ENCODE measurements around the gene SNX25. TPM values are rescaled to one million over a fixed set of nuclear protein-coding genes. Genes with fewer than 3 reads are reported as not detected.

Gene SNX25
- total RNA-seq, 1 donor from 2014 or later, result 29.5 TPM

- H3K4me3 ChIP-seq (ENCODE audit: insufficient read depth, low read depth, low read length), result no peak overlapping the region
- no peaks in the 10 kb centered on the region for H3K27me3 ChIP-seq (ENCODE audit: insufficient read depth, low read length)
- Mint-ChIP-seq H3K9me3 (ENCODE audit: unreplicated experiment) (peaks cover 5% of the 10 kb centered on the region), H3K4me3 (ENCODE audit: unreplicated experiment) (no peak overlapping the region), H3K4me1 (ENCODE audit: low read depth, unreplicated experiment) (peaks cover 20% of the 10 kb centered on the region), H3K27ac (ENCODE audit: unreplicated experiment) (no peak overlapping the region), H3K27me3 (ENCODE audit: low read depth, unreplicated experiment) (no peaks in the 10 kb centered on the region), H3K36me3 (ENCODE audit: low read depth, unreplicated experiment) (peaks cover 10% of the 10 kb centered on the region)
- peak overlapping the region; percentile 1 for H3K9ac ChIP-seq (ENCODE audit: low read length)
- H3K4me1 ChIP-seq (ENCODE audit: insufficient read depth, low read length), result peaks cover 4% of the 10 kb centered on the region
- peaks cover 3% of the 10 kb centered on the region for H3K36me3 ChIP-seq (ENCODE audit: insufficient read depth, low read length)
- FAIRE-seq, result no peak
- TF ChIP-seq, protein P1, sequence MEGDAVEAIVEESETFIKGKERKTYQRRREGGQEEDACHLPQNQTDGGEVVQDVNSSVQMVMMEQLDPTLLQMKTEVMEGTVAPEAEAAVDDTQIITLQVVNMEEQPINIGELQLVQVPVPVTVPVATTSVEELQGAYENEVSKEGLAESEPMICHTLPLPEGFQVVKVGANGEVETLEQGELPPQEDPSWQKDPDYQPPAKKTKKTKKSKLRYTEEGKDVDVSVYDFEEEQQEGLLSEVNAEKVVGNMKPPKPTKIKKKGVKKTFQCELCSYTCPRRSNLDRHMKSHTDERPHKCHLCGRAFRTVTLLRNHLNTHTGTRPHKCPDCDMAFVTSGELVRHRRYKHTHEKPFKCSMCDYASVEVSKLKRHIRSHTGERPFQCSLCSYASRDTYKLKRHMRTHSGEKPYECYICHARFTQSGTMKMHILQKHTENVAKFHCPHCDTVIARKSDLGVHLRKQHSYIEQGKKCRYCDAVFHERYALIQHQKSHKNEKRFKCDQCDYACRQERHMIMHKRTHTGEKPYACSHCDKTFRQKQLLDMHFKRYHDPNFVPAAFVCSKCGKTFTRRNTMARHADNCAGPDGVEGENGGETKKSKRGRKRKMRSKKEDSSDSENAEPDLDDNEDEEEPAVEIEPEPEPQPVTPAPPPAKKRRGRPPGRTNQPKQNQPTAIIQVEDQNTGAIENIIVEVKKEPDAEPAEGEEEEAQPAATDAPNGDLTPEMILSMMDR (IDR thresholded peaks at IDR 0.05; ENCODE audit: insufficient read depth, low read depth, low read length), result no peak
- TF ChIP-seq EZH2 (IDR thresholded peaks at IDR 0.05; ENCODE audit: insufficient read depth, low read length), result no peak
- H3K4me2 ChIP-seq (ENCODE audit: low read length), result no peak overlapping the region
- peak overlapping the region; percentile 24 for H3K27ac ChIP-seq (ENCODE audit: low read depth, low read length)
- no peak overlapping the region for H2AFZ ChIP-seq (ENCODE audit: low read depth, low read length)
- no peak for DNase-seq (ENCODE audit: low read depth)
- H4K20me1 ChIP-seq (ENCODE audit: insufficient read depth, low read length), result peaks cover 6% of the 10 kb centered on the region
- no peaks in the 10 kb centered on the region for H3K9me3 ChIP-seq (ENCODE audit: insufficient read depth, low read depth, low read length)
- peaks cover 44% of the 10 kb centered on the region for H3K79me2 ChIP-seq (ENCODE audit: insufficient read depth, low read length)
Measured at GRCh38 chr4:185242749-185243533, 33.5 kb downstream of the SNX25 start.

DNA sequence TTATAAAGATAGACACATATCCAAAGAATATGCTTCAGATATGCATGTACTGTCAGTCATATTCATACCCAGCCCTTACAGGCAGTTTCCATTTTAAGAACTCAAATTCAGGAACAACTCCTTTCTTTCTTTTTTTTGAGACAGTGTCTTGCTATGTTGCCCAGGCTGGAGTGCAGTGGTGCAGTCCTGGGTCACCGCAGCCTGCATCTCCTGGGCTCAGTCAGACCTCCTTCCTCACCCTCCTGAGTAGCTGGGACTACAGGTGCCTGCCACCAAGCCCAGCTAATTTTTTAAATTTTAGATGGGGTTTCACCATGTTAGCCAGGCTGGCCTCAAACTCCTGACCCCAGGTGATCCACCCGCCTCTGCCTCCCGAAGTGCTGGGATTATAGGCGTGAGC lies 34.5 kb downstream of the SNX25 start:
- Histone ChIP-seq H3K27ac (ENCODE audit: low read depth, low read length) (no peak overlapping the region), H3K27me3 (ENCODE audit: insufficient read depth, low read length) (no peaks in the 10 kb centered on the region), H4K20me1 (ENCODE audit: insufficient read depth, low read length) (peaks cover 1% of the 10 kb centered on the region), H3K9me3 (ENCODE audit: insufficient read depth, low read depth, low read length) (no peaks in the 10 kb centered on the region), H3K4me3 (ENCODE audit: insufficient read depth, low read depth, low read length) (no peak overlapping the region), H3K9ac (ENCODE audit: low read length) (no peak overlapping the region), H3K4me1 (ENCODE audit: insufficient read depth, low read length) (no peaks in the 10 kb centered on the region), H2AFZ (ENCODE audit: low read depth, low read length) (no peak overlapping the region), H3K36me3 (ENCODE audit: insufficient read depth, low read length) (peaks cover 3% of the 10 kb centered on the region), H3K4me2 (ENCODE audit: low read length) (no peak overlapping the region), H3K79me2 (ENCODE audit: insufficient read depth, low read length) (peaks cover 38% of the 10 kb centered on the region)
- FAIRE-seq (no peak), DNase-seq (ENCODE audit: low read depth) (no peak)
- Mint-ChIP-seq H3K27me3 (ENCODE audit: low read depth, unreplicated experiment) (no peaks in the 10 kb centered on the region), H3K9me3 (ENCODE audit: unreplicated experiment) (no peaks in the 10 kb centered on the region), H3K4me1 (ENCODE audit: low read depth, unreplicated experiment) (peaks cover 15% of the 10 kb centered on the region), H3K36me3 (ENCODE audit: low read depth, unreplicated experiment) (peaks cover 10% of the 10 kb centered on the region), H3K4me3 (ENCODE audit: unreplicated experiment) (no peak overlapping the region), H3K27ac (ENCODE audit: unreplicated experiment) (no peak overlapping the region)
- TF ChIP-seq EZH2 (IDR thresholded peaks at IDR 0.05; ENCODE audit: insufficient read depth, low read length), result no peak
- TF ChIP-seq, protein P1 (IDR thresholded peaks at IDR 0.05; ENCODE audit: insufficient read depth, low read depth, low read length), result no peak

DNA sequence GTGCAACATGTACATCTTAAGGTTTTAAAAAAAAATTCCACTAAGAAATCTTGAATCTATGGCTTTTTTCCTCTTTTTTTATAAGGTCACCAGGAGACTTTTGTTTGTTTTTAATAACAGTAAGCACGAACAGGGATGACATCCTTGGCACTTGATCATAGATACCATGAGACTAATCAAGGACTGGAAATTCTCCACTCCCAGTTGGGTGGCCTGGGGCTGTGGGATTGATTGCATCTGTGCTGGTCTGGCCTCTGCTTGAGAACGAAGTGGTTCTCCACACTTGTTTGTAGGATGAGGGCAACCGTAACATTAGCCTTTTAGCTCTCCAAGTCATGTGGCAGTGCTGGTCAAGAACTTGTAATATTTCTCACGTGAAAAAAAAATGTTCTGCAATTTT lies 35.4 kb downstream of the SNX25 start:
- TF ChIP-seq, protein P1 (IDR thresholded peaks at IDR 0.05; ENCODE audit: insufficient read depth, low read depth, low read length), result no peak
- no peak for TF ChIP-seq EZH2 (IDR thresholded peaks at IDR 0.05; ENCODE audit: insufficient read depth, low read length)
- no peak overlapping the region for H2AFZ ChIP-seq (ENCODE audit: low read depth, low read length)
- FAIRE-seq (no peak), DNase-seq (ENCODE audit: low read depth) (no peak)
- no peak overlapping the region for H3K4me3 ChIP-seq (ENCODE audit: insufficient read depth, low read depth, low read length)
- no peaks in the 10 kb centered on the region for H3K9me3 Mint-ChIP-seq (ENCODE audit: unreplicated experiment)
- H3K27me3 ChIP-seq (ENCODE audit: insufficient read depth, low read length), result no peaks in the 10 kb centered on the region
- H3K36me3 ChIP-seq (ENCODE audit: insufficient read depth, low read length), result peaks cover 3% of the 10 kb centered on the region
- H3K79me2 ChIP-seq (ENCODE audit: insufficient read depth, low read length), result peaks cover 34% of the 10 kb centered on the region
- peaks cover 9% of the 10 kb centered on the region for H3K36me3 Mint-ChIP-seq (ENCODE audit: low read depth, unreplicated experiment)
- H3K27ac Mint-ChIP-seq (ENCODE audit: unreplicated experiment), result no peak overlapping the region
- no peaks in the 10 kb centered on the region for H3K27me3 Mint-ChIP-seq (ENCODE audit: low read depth, unreplicated experiment)
- H3K27ac ChIP-seq (ENCODE audit: low read depth, low read length), result no peak overlapping the region
- H3K4me1 ChIP-seq (ENCODE audit: insufficient read depth, low read length), result no peaks in the 10 kb centered on the region
- no peaks in the 10 kb centered on the region for H3K9me3 ChIP-seq (ENCODE audit: insufficient read depth, low read depth, low read length)
- H3K9ac ChIP-seq (ENCODE audit: low read length), result no peak overlapping the region
- H4K20me1 ChIP-seq (ENCODE audit: insufficient read depth, low read length), result no peaks in the 10 kb centered on the region
- peaks cover 15% of the 10 kb centered on the region for H3K4me1 Mint-ChIP-seq (ENCODE audit: low read depth, unreplicated experiment)
- no peak overlapping the region for H3K4me3 Mint-ChIP-seq (ENCODE audit: unreplicated experiment)
- no peak overlapping the region for H3K4me2 ChIP-seq (ENCODE audit: low read length)
